Endothelial cell of umbilical vein (primary cell): ENCODE data around the gene BCAR1. TPM values are rescaled to one million over a fixed set of nuclear protein-coding genes. Genes with fewer than 3 reads are reported as not detected.

Source experiments
- BruUV-seq: library from RNA; stranded (reverse); fragments of 400-500 nt; replicated peaks from 2 replicates; lab custom pipeline; 2021; lab: Mats Ljungman, UMichigan
- CTCF ChIA-PET: fragments of 300-600, 350-600 bp; sonication (Branson Sonifier 250); formaldehyde crosslinking; loops from one replicate; lab custom pipeline; 2021; ENCODE audit warnings: antibody characterized with exemption, inconsistent platforms; lab: Charles Lee
- POLR2A ChIA-PET: fragments of 300-600, 350-600 bp; sonication (Branson Sonifier 250); formaldehyde crosslinking; loops from one replicate; lab custom pipeline; 2021; ENCODE audit warnings: antibody characterized with exemption, inconsistent platforms; lab: Charles Lee
- DNase-seq: peaks from one replicate; pipeline ENCODE4 v3.0.0-alpha.2; 2011; ENCODE audit warnings: low read depth, low spot score
- FAIRE-seq: peaks from 2 replicates; lab custom pipeline; 2011; peaks lifted over from hg19 to GRCh38; lab: Jason Lieb, UNC
- H2AFZ ChIP-seq: 2 replicates; pipeline ENCODE4 v1.6.0; 2012; ENCODE audit warnings: low read depth, low read length, control low read depth, inconsistent platforms
- H3K27ac ChIP-seq: 2 replicates; pipeline ENCODE4 v1.5.1; 2011; ENCODE audit warnings: low read depth, mild to moderate bottlenecking, control low read depth, low read length, moderate library complexity; ENCODE audit not compliant: insufficient read depth
- H3K27me3 ChIP-seq, 2 experiments: 2 replicates each; pipeline versions ENCODE4 v1.6.0 to v1.6.1; 2011; ENCODE audit warnings: low read length in 2 of 2, mixed read lengths in 1 of 2; ENCODE audit not compliant: control insufficient read depth in 2 of 2, insufficient read depth in 2 of 2
- H3K36me3 ChIP-seq, 2 experiments: 2 replicates in 1 of 2; 3 replicates in 1 of 2; pipeline ENCODE4 v1.5.1; 2011; ENCODE audit warnings: low read length in 2 of 2, mild to moderate bottlenecking in 1 of 2, moderate library complexity in 1 of 2; ENCODE audit not compliant: control insufficient read depth in 2 of 2, insufficient read depth in 2 of 2; ENCODE audit errors: extremely low read depth in 1 of 2
- H3K4me1 ChIP-seq: 3 replicates; pipeline ENCODE4 v1.5.1; 2011; ENCODE audit warnings: mild to moderate bottlenecking, low read length; ENCODE audit not compliant: control insufficient read depth, insufficient read depth; ENCODE audit errors: extremely low read depth
- H3K4me2 ChIP-seq: 2 replicates; pipeline ENCODE4 v1.6.1; 2011; ENCODE audit warnings: low read length, control low read depth, mixed read lengths; ENCODE audit not compliant: insufficient read depth
- H3K4me3 ChIP-seq, 3 experiments: fragments of 200-600 bp in 1 of 3; sonication (generic), shearing (Covaris generic) in 1 of 3; replicated peaks in 1 of 3; 2 replicates each; pipeline ENCODE4 v1.5.1; 2011 to 2016; ENCODE audit warnings: control low read depth in 3 of 3, low read length in 3 of 3, mild to moderate bottlenecking in 2 of 3, inconsistent platforms in 1 of 3, low read depth in 1 of 3, moderate library complexity in 1 of 3; ENCODE audit not compliant: insufficient read depth in 1 of 3
- H3K79me2 ChIP-seq: 2 replicates; pipeline ENCODE4 v1.6.0; 2012; ENCODE audit warnings: low read length, inconsistent platforms; ENCODE audit not compliant: control insufficient read depth, insufficient read depth
- H3K9ac ChIP-seq: replicated peaks from 2 replicates; pipeline ENCODE3; 2011; ENCODE audit warnings: low read length, control low read depth; ENCODE audit not compliant: insufficient read depth; ENCODE audit errors: extremely low read depth
- H3K9me1 ChIP-seq: replicated peaks from 3 replicates; pipeline ENCODE4 v1.6.0; 2011; ENCODE audit warnings: mild to moderate bottlenecking, low read length; ENCODE audit not compliant: control insufficient read depth, insufficient read depth; ENCODE audit errors: extremely low read depth
- H3K9me3 ChIP-seq: replicated peaks from 2 replicates; pipeline ENCODE4 v1.5.1; 2012; ENCODE audit warnings: low read length, inconsistent platforms; ENCODE audit not compliant: control insufficient read depth, insufficient read depth
- H4K20me1 ChIP-seq: replicated peaks from 2 replicates; pipeline ENCODE3; 2011; ENCODE audit warnings: mild to moderate bottlenecking, low read length; ENCODE audit not compliant: control insufficient read depth, insufficient read depth; ENCODE audit errors: extremely low read depth
- GATA2 ChIP-seq: IDR thresholded peaks from 2 replicates; pipeline ENCODE4 v1.7.0; 2011; ENCODE audit warnings: low read depth, mild to moderate bottlenecking, moderate library complexity, mixed read lengths, low read length; ENCODE audit not compliant: insufficient read length, insufficient read depth
- JUN ChIP-seq: IDR thresholded peaks from 2 replicates; pipeline ENCODE4 v1.6.1; 2011; ENCODE audit warnings: borderline replicate concordance, low read depth; ENCODE audit not compliant: insufficient read length, insufficient read depth
- POLR2A ChIP-seq: IDR thresholded peaks from 2 replicates; pipeline ENCODE4 v1.6.1; 2012; ENCODE audit warnings: low read depth, mild to moderate bottlenecking, control low read depth, low read length
- POLR2AphosphoS5 ChIP-seq: IDR thresholded peaks from 2 replicates; pipeline ENCODE4 v1.6.1; 2012; ENCODE audit warnings: low read depth, mild to moderate bottlenecking, control low read depth, low read length, moderate library complexity; ENCODE audit not compliant: insufficient read depth
- dilution Hi-C: fragments of 300-500 bp; cut with MboI; formaldehyde crosslinking; loops from one replicate; pipeline ENCODE4 v1.15.0; 2019; ENCODE audit warnings: low sequenced_read_pairs; ENCODE audit not compliant: extremely low pct_ligation_motif_present
- intact Hi-C: fragments of 100-400 bp; cut with micrococcal nuclease; formaldehyde crosslinking; loops from one replicate; pipeline ENCODE4 v1.10.0; 2022
- polyA plus RNA-seq, 4 experiments: library from polyadenylated mRNA; depleted of rRNA in 3 of 4; stranded (reverse) in 3 of 4; unstranded in 1 of 4; fragments of >200 nt; gene quantifications; 2 replicates each; pipeline versions ENCODE4 v1.2.1 to v1.2.3, GENCODE V29; 2011 to 2012; ENCODE audit warnings: missing spikeins in 1 of 4
- total RNA-seq: library from RNA; stranded (reverse); gene quantifications from 2 replicates; pipeline ENCODE4 v1.2.3, GENCODE V29; 2021

BCAR1 gene
- total and polyA plus RNA-seq, 2 donors (not counting 3 experiments of a cell fraction or from before 2014, with no cell fraction given) = 171 to 267 TPM

DNA sequence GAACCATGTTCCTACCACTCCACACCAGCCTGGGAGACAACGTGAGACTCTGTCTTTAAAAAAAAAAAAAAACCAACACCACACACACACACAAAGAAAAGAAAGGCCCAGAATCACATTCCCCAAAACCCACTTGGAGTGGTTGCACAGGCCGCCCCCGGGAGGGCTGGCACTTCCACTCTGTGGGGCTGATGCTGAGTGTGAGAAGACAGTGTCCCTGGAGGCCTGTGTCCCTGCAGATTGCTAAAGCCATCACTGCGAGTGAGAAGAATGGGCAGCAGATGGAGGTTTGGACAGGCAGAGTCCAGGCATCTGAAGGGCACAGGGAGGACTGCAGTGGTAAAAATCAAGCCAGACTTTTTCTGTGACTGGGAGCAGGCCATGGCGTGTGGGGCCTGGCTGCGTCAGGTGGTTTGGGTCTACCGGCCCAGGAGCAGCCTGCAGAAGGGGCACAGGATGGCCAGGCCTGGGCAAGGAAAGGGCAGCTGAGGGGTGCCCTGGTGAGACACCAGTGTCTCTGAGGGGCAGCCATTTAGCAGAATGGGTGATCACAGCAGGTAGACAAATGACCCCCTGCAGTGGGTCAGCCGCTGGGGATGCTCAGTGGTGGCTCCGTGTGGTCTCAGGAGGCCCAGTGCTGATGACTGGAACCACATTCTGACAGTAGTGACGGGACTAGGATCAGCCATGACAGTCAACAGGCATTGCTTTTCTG is 57.5 kb downstream of the BCAR1 start:
- Histone ChIP-seq H3K9me1 (no peaks in the 10 kb centered on the region), H4K20me1 (no peaks in the 10 kb centered on the region), H3K9ac (no peak overlapping the region), H3K27ac (no peak overlapping the region), H3K4me1 (peaks cover 2% of the 10 kb centered on the region), H3K79me2 (no peaks in the 10 kb centered on the region), H3K4me2 (no peak overlapping the region), H3K4me3 (no peak overlapping the region), H3K9me3 (no peaks in the 10 kb centered on the region), H2AFZ (no peak overlapping the region), H3K27me3 (peaks cover 7 to 9% of the 10 kb centered on the region in 2 experiments), H3K36me3 (no peaks in the 10 kb centered on the region)
- no peak for DNase-seq
- TF ChIP-seq JUN = no peak
- dilution Hi-C loops (no loop called here), intact Hi-C loops (no loop called here)
- ChIA-PET CTCF (no interaction called here), POLR2A (no interaction called here)
- no TSS peak for BruUV-seq
- no peak for FAIRE-seq

DNA sequence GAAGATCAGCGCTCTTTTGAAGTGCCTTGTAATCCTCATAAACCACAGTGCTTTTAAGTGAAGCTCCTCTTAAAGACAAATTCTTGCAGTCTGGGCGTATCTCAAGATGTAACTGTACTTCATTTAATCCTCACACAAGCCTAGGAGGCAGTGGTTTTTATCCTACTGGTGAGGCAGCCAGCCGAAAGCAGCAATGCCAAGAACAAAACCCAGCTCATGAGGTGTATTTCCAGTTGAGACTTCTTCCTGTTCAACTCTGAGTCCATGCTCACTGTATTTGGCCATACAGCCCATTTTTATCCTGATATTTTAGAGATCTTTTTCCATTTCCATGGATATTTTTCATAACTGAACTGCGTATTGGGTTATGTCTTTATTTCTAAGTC is 58.2 kb downstream of the BCAR1 start:
- POLR2A ChIA-PET = no interaction called here
- CTCF ChIA-PET = no interaction called here

More for the DNA sequence above, 58.2 kb downstream of the BCAR1 start:
- no peak overlapping the region for H3K27ac ChIP-seq
- intact Hi-C loops (no loop called here), dilution Hi-C loops (no loop called here)
- H3K9ac ChIP-seq = no peak overlapping the region
- BruUV-seq = no TSS peak
- no peaks in the 10 kb centered on the region for H3K36me3 ChIP-seq
- no peak for DNase-seq
- H4K20me1 ChIP-seq = no peaks in the 10 kb centered on the region
- no peak overlapping the region for H3K4me2 ChIP-seq
- no peak overlapping the region for H3K4me3 ChIP-seq
- peaks cover 1% of the 10 kb centered on the region for H3K4me1 ChIP-seq
- H2AFZ ChIP-seq = no peak overlapping the region
- no peak for TF ChIP-seq POLR2AphosphoS5
- TF ChIP-seq JUN = no peak
- TF ChIP-seq POLR2A = no peak
- no peak for TF ChIP-seq GATA2
- no peaks in the 10 kb centered on the region for H3K79me2 ChIP-seq
- H3K9me1 ChIP-seq = no peaks in the 10 kb centered on the region
- H3K9me3 ChIP-seq = no peaks in the 10 kb centered on the region
- FAIRE-seq = no peak
- H3K27me3 ChIP-seq = peaks cover 9% of the 10 kb centered on the region in 2 experiments
